RWPE2 (cell line): ENCODE data around the gene SPECC1.
A peak's percentile ranks its signal among the peaks of the same experiment; 100 is the strongest.

ENCODE experiments used
- ATAC-seq: fragments of 200-7000 bp; cut with Tn5 transposase; 3 replicates; pipeline ENCODE4 v1.9.1; 2021; ENCODE audit warnings: low read depth
- DNase-seq: peaks from one replicate; pipeline ENCODE4 v3.0.0-alpha.2; 2020; ENCODE audit warnings: low spot score
- H3K27ac ChIP-seq: fragments of 450-650 bp; 2 replicates; pipeline ENCODE4 v1.5.1; 2017; ENCODE audit warnings: mild to moderate bottlenecking; ENCODE audit not compliant: poor library complexity, severe bottlenecking
- H3K27me3 ChIP-seq: fragments of 250-450 bp; sonication (Bioruptor Pico); 2 replicates; pipeline ENCODE4 v1.5.1; 2021; ENCODE audit warnings: mild to moderate bottlenecking, moderate library complexity; ENCODE audit not compliant: insufficient read depth, poor library complexity, severe bottlenecking
- H3K36me3 ChIP-seq: fragments of 250-450 bp; sonication (Bioruptor Pico); 2 replicates; pipeline ENCODE4 v1.5.1; 2020; ENCODE audit warnings: low read depth, mild to moderate bottlenecking, moderate library complexity
- H3K4me1 ChIP-seq: fragments of 250-450 bp; sonication (Bioruptor Pico); 2 replicates; pipeline ENCODE4 v1.5.1; 2021; ENCODE audit warnings: mild to moderate bottlenecking, moderate library complexity; ENCODE audit not compliant: insufficient read depth, poor library complexity, severe bottlenecking
- H3K4me3 ChIP-seq: fragments of 250-450 bp; sonication (Bioruptor Pico); 2 replicates; pipeline ENCODE4 v1.5.1; 2021; ENCODE audit warnings: mild to moderate bottlenecking, moderate library complexity; ENCODE audit not compliant: severe bottlenecking
- H3K9me3 ChIP-seq: fragments of 250-450 bp; sonication (Bioruptor Pico); 2 replicates; pipeline ENCODE4 v1.5.1; 2021; ENCODE audit warnings: mild to moderate bottlenecking, moderate library complexity; ENCODE audit not compliant: severe bottlenecking
- TF ChIP-seq, protein P1 (sequence below): fragments of 450-650 bp; IDR thresholded peaks from one replicate; pipeline ENCODE4 v1.5.1; 2017; ENCODE audit warnings: mild to moderate bottlenecking, moderate library complexity; ENCODE audit not compliant: poor library complexity, severe bottlenecking

The SPECC1 gene

GRCh38 chr17:20053361-20053964, 44.3 kb downstream of the SPECC1 start:
- no peak overlapping the region for H3K4me3 ChIP-seq
- H3K4me1 ChIP-seq = no peaks in the 10 kb centered on the region
- H3K27me3 ChIP-seq = no peaks in the 10 kb centered on the region
- TF ChIP-seq, protein P1, sequence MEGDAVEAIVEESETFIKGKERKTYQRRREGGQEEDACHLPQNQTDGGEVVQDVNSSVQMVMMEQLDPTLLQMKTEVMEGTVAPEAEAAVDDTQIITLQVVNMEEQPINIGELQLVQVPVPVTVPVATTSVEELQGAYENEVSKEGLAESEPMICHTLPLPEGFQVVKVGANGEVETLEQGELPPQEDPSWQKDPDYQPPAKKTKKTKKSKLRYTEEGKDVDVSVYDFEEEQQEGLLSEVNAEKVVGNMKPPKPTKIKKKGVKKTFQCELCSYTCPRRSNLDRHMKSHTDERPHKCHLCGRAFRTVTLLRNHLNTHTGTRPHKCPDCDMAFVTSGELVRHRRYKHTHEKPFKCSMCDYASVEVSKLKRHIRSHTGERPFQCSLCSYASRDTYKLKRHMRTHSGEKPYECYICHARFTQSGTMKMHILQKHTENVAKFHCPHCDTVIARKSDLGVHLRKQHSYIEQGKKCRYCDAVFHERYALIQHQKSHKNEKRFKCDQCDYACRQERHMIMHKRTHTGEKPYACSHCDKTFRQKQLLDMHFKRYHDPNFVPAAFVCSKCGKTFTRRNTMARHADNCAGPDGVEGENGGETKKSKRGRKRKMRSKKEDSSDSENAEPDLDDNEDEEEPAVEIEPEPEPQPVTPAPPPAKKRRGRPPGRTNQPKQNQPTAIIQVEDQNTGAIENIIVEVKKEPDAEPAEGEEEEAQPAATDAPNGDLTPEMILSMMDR = no peak
- H3K9me3 ChIP-seq = no peaks in the 10 kb centered on the region
- no peak for DNase-seq
- H3K36me3 ChIP-seq = no peaks in the 10 kb centered on the region
- no peak overlapping the region for H3K27ac ChIP-seq
- ATAC-seq = no peak

GRCh38 chr17:20059728-20060188, 50.6 kb downstream of the SPECC1 start:
- H3K36me3 ChIP-seq = no peaks in the 10 kb centered on the region
- no peak for DNase-seq
- H3K27ac ChIP-seq = no peak overlapping the region
- H3K4me3 ChIP-seq = no peak overlapping the region
- no peak for ATAC-seq
- no peaks in the 10 kb centered on the region for H3K9me3 ChIP-seq
- H3K4me1 ChIP-seq = peaks cover 19% of the 10 kb centered on the region
- TF ChIP-seq, protein P1 = no peak
- no peaks in the 10 kb centered on the region for H3K27me3 ChIP-seq

DNA sequence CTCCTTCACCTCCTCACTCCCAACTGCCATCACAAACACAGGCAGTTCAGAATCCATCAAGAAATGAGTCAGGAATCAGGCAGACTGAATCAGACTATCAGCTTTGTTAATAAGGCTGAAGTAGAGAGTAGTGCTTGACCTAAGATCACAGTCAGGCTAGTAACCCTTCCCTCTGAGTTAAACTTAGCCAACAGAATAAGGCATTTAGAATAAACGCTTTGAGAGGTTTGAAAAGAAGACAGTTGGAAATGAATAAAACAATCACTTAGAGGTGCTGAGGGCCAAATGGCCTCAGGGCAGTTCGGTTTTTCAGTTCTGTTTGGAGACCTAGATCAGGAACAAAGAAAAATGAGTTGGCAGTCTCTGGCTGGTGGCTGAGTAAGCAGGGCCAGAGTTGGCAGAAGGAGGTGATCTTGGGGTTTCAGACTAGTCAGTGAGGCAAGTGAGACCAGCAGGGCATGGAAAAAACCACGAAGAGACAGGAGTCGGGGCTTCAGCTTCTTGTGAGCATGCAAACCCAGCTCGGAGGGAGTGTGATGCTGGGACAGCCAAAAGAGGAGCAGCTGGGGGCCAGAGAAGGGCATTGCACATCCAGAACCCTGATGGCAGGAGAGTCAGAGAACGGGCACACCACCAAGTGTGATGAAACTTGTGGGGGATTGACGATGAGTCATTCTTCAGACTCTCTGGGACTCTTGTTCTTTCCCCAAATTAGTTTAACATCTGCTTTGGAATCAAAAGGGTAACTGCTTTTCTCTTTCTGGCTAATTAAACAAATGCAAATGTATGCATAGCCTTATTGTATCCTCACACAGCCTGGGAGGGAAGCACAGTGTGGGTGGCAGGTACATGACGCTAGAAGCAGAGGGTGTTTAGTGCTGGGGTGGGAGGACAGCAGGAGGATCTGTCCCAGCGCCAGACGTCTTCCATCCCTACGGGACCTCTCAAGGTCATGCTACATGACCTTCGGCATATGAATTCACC, 54.8 kb downstream of the SPECC1 start:
- H3K4me3 ChIP-seq = no peak overlapping the region
- DNase-seq = peak; percentile 78

GRCh38 chr17:20066253-20066652, 57.1 kb downstream of the SPECC1 start:
- Histone ChIP-seq H3K4me1 (peaks cover 36% of the 10 kb centered on the region), H3K9me3 (no peaks in the 10 kb centered on the region), H3K27ac (peak overlapping the region; percentile 87), H3K36me3 (no peaks in the 10 kb centered on the region), H3K4me3 (no peak overlapping the region), H3K27me3 (no peaks in the 10 kb centered on the region)
- DNase-seq (peak; percentile 86), ATAC-seq (peak; percentile 90)
- TF ChIP-seq, protein P1 = no peak

More for the DNA sequence above, 54.8 kb downstream of the SPECC1 start:
- TF ChIP-seq, protein P1 = no peak
- Histone ChIP-seq H3K4me1 (peaks cover 36% of the 10 kb centered on the region), H3K36me3 (no peaks in the 10 kb centered on the region), H3K27me3 (no peaks in the 10 kb centered on the region), H3K27ac (peak overlapping the region; percentile 87), H3K9me3 (no peaks in the 10 kb centered on the region)
- ATAC-seq = peak; percentile 77
